ENCODE data around the gene PRR20G. TPM values are rescaled to one million over a fixed set of nuclear protein-coding genes. Genes with fewer than 3 reads are reported as not detected.

PRR20G gene
- polyA plus RNA-seq, 3 donors = not detected

GRCh38 chr3:127260416-127260815, 27.4 kb downstream of the PRR20G start:
- Mint-ChIP-seq H3K36me3 (no peaks in the 10 kb centered on the region), H3K27ac (no peak overlapping the region), H3K4me3 (no peak overlapping the region), H3K27me3 (ENCODE audit: low read depth in 3 of 3) (peaks cover 1 to 7% (median 2%) of the 10 kb centered on the region in 3 donors), H3K9me3 (peaks cover 0 to 4% (median 0%) of the 10 kb centered on the region in 7 donors), H3K4me1 (no peaks in the 10 kb centered on the region)
- no peaks in the 10 kb centered on the region for H3K79me2 ChIP-seq (ENCODE audit: insufficient read depth, low read length)
- DNase-seq = no peak
- TF ChIP-seq CTCF (IDR thresholded peaks at IDR 0.05) = no peak
- H4K20me1 ChIP-seq (ENCODE audit: insufficient read depth, low read length) = no peaks in the 10 kb centered on the region
- 50% methylated on average over 1 of the region's 7 CpGs for WGBS (ENCODE audit: insufficient coverage)
- H3K4me3 ChIP-seq (replicated peaks in 1 of 3; ENCODE audit: low read depth in 2 of 3, low read length in 3 of 3) = no peak overlapping the region
- H3K4me1 ChIP-seq (ENCODE audit: control insufficient read depth in 1 of 2, insufficient read depth in 2 of 2, low read length in 2 of 2) = no peaks in the 10 kb centered on the region
- no peak overlapping the region for H3K27ac ChIP-seq (ENCODE audit: low read depth in 1 of 2, low read length in 2 of 2)
- H3K9me3 ChIP-seq (replicated peaks in 1 of 2; ENCODE audit: control insufficient read depth in 1 of 2, insufficient read depth in 1 of 2, low read length in 2 of 2) = no peaks in the 10 kb centered on the region
- no peaks in the 10 kb centered on the region for H3K36me3 ChIP-seq (replicated peaks in 1 of 2; ENCODE audit: control insufficient read depth in 1 of 2, insufficient read depth in 2 of 2, low read length in 2 of 2)
- H3K9ac ChIP-seq (ENCODE audit: insufficient read depth, low read length, poor library complexity, severe bottlenecking) = no peak overlapping the region
- no peak overlapping the region for H2AFZ ChIP-seq (ENCODE audit: insufficient read depth, low read depth, low read length, poor library complexity, severe bottlenecking)
- H3K4me2 ChIP-seq (replicated peaks; ENCODE audit: extremely low read depth, low read length, poor library complexity, severe bottlenecking) = no peak overlapping the region
- intact Hi-C loops (cut with micrococcal nuclease) = no loop called here
- H3K27me3 ChIP-seq (ENCODE audit: control insufficient read depth in 2 of 2, insufficient read depth in 2 of 2, low read length in 2 of 2) = no peaks in the 10 kb centered on the region

- Mint-ChIP-seq H3K9me3 (peaks cover 0 to 2% (median 0%) of the 10 kb centered on the region in 7 donors), H3K27me3 (ENCODE audit: low read depth in 3 of 3) (peaks cover 0 to 4% (median 2%) of the 10 kb centered on the region in 3 donors), H3K27ac (no peak overlapping the region), H3K36me3 (no peaks in the 10 kb centered on the region), H3K4me1 (no peaks in the 10 kb centered on the region), H3K4me3 (no peak overlapping the region)
- no peaks in the 10 kb centered on the region for H3K36me3 ChIP-seq (replicated peaks in 1 of 2; ENCODE audit: control insufficient read depth in 1 of 2, insufficient read depth in 2 of 2, low read length in 2 of 2)
- intact Hi-C loops (cut with micrococcal nuclease) = no loop called here
- H3K79me2 ChIP-seq (ENCODE audit: insufficient read depth, low read length) = no peaks in the 10 kb centered on the region
- no peaks in the 10 kb centered on the region for H4K20me1 ChIP-seq (ENCODE audit: insufficient read depth, low read length)
- no peak overlapping the region for H3K4me3 ChIP-seq (replicated peaks in 1 of 3; ENCODE audit: low read depth in 2 of 3, low read length in 3 of 3)
- 17% methylated on average over 1 of the region's 4 CpGs for WGBS (ENCODE audit: insufficient coverage)
- no peak overlapping the region for H3K27ac ChIP-seq (ENCODE audit: low read depth in 1 of 2, low read length in 2 of 2)
- no peak for DNase-seq
- no peaks in the 10 kb centered on the region for H3K4me1 ChIP-seq (ENCODE audit: control insufficient read depth in 1 of 2, insufficient read depth in 2 of 2, low read length in 2 of 2)
- no peak overlapping the region for H3K4me2 ChIP-seq (replicated peaks; ENCODE audit: extremely low read depth, low read length, poor library complexity, severe bottlenecking)
- H3K27me3 ChIP-seq (ENCODE audit: control insufficient read depth in 2 of 2, insufficient read depth in 2 of 2, low read length in 2 of 2) = no peaks in the 10 kb centered on the region
- no peak for TF ChIP-seq CTCF (IDR thresholded peaks at IDR 0.05)
- no peak overlapping the region for H2AFZ ChIP-seq (ENCODE audit: insufficient read depth, low read depth, low read length, poor library complexity, severe bottlenecking)
- no peaks in the 10 kb centered on the region for H3K9me3 ChIP-seq (replicated peaks in 1 of 2; ENCODE audit: control insufficient read depth in 1 of 2, insufficient read depth in 1 of 2, low read length in 2 of 2)
- H3K9ac ChIP-seq (ENCODE audit: insufficient read depth, low read length, poor library complexity, severe bottlenecking) = no peak overlapping the region
Measured at GRCh38 chr3:127259882-127260281, 28.0 kb downstream of the PRR20G start.

Measured in CD14-positive monocyte (primary cell).